ENCODE results near the gene PCLO.
"Not testable (repeated sequence)": the region's sequence is repeated elsewhere in the genome, so short reads cannot be mapped to it uniquely, and the experiment has no call there.

Gene PCLO

GRCh38 chr7:82714883-82715282 is 447.8 kb downstream of the PCLO start:
- H3K9me3 Mint-ChIP-seq = no peaks in the 10 kb centered on the region

GRCh38 chr7:82713506-82713905 is 449.2 kb downstream of the PCLO start:
- no peak overlapping the region for H3K4me3 Mint-ChIP-seq
- ATAC-seq (replicated peaks) = no peak
- no peaks in the 10 kb centered on the region for H3K36me3 Mint-ChIP-seq
- H3K4me1 Mint-ChIP-seq = no peaks in the 10 kb centered on the region
- no peaks in the 10 kb centered on the region for H3K27me3 Mint-ChIP-seq
- no peak overlapping the region for H3K27ac Mint-ChIP-seq
- H3K9me3 Mint-ChIP-seq = no peaks in the 10 kb centered on the region
- no peak for DNase-seq

More at GRCh38 chr7:82714883-82715282, 447.8 kb downstream of the PCLO start:
- DNase-seq (no peak), ATAC-seq (replicated peaks) (no peak)
- no peaks in the 10 kb centered on the region for H3K36me3 Mint-ChIP-seq
- H3K27ac Mint-ChIP-seq = no peak overlapping the region
- H3K27me3 Mint-ChIP-seq = no peaks in the 10 kb centered on the region
- no peaks in the 10 kb centered on the region for H3K4me1 Mint-ChIP-seq
- no peak overlapping the region for H3K4me3 Mint-ChIP-seq

- not testable (repeated sequence) for H3K4me3 Mint-ChIP-seq; ATAC-seq (replicated peaks); H3K27ac Mint-ChIP-seq; H3K4me1 Mint-ChIP-seq; H3K27me3 Mint-ChIP-seq; H3K9me3 Mint-ChIP-seq; H3K36me3 Mint-ChIP-seq; DNase-seq
Measured at GRCh38 chr7:82706344-82706743, 456.3 kb downstream of the PCLO start.

- Mint-ChIP-seq H3K9me3 (no peaks in the 10 kb centered on the region), H3K27me3 (no peaks in the 10 kb centered on the region)
Measured at GRCh38 chr7:82705517-82706260, 457.0 kb downstream of the PCLO start.

GRCh38 chr7:82704121-82704520 is 458.6 kb downstream of the PCLO start:
- Mint-ChIP-seq H3K4me3 (no peak overlapping the region), H3K9me3 (no peaks in the 10 kb centered on the region), H3K4me1 (no peaks in the 10 kb centered on the region), H3K36me3 (no peaks in the 10 kb centered on the region), H3K27ac (no peak overlapping the region), H3K27me3 (no peaks in the 10 kb centered on the region)
- DNase-seq = no peak
- no peak for ATAC-seq (replicated peaks)

More at GRCh38 chr7:82705517-82706260, 457.0 kb downstream of the PCLO start:
- Mint-ChIP-seq H3K4me1 (no peaks in the 10 kb centered on the region), H3K4me3 (no peak overlapping the region), H3K36me3 (no peaks in the 10 kb centered on the region), H3K27ac (no peak overlapping the region)
- no peak for ATAC-seq (replicated peaks)
- no peak for DNase-seq

Data from stimulated activated naive B cell treated with anti-CD40 and anti-IgM and Interleukin-4, amounts not matched to agents 10 μg/mL and 1 μg/mL and 100 μg/mL, for 72 hours (primary cell).